ENCODE data around the gene IPCEF1. TPM values are rescaled to one million over a fixed set of nuclear protein-coding genes. Genes with fewer than 3 reads are reported as not detected.

Gene IPCEF1
- total and polyA plus RNA-seq, 5 donors from 2014 or later, result 82.4 to 160 (median 85.9) TPM

DNA sequence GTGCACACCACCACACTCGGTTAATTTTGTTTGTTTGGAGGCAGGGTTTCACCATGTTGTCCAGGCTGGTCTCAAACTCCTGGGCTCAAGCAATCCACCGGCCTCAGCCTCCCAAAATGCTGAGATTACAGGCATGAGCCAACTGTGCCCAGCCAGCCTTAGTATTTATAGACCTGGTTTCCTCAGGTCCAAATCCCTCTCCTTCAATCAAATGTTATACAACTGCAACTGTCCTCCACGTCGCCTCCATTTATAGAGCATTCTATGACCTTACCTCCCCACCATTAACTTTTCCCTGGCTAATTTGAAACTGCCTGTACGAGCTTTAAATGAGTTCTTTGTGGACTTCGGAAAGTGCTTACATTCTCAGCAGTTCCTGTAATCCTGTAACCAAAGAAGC, 39.3 kb upstream of the IPCEF1 start:
- Mint-ChIP-seq H3K4me3 (no peak overlapping the region), H3K9me3 (peaks cover 0 to 2% (median 0%) of the 10 kb centered on the region in 7 donors), H3K4me1 (peaks cover 0 to 4% (median 0%) of the 10 kb centered on the region in 4 donors), H3K36me3 (no peaks in the 10 kb centered on the region), H3K27ac (no peak overlapping the region), H3K27me3 (peaks cover 6% of the 10 kb centered on the region)
- Histone ChIP-seq H3K27me3 (ENCODE audit: control insufficient read depth, insufficient read depth, low read length) (no peaks in the 10 kb centered on the region), H3K4me1 (ENCODE audit: control insufficient read depth, insufficient read depth, low read length, poor library complexity, severe bottlenecking) (no peaks in the 10 kb centered on the region), H3K9me3 (ENCODE audit: control insufficient read depth in 2 of 2, low read length in 2 of 2) (no peaks in the 10 kb centered on the region), H3K27ac (ENCODE audit: insufficient read depth, low read length, poor library complexity, severe bottlenecking) (no peak overlapping the region), H3K36me3 (ENCODE audit: control insufficient read depth, insufficient read depth, low read length) (no peaks in the 10 kb centered on the region), H3K4me3 (ENCODE audit: low read depth, low read length) (no peak overlapping the region)
- ATAC-seq (ENCODE audit: low read depth in 2 of 2) (no peak), DNase-seq (no peak)

DNA sequence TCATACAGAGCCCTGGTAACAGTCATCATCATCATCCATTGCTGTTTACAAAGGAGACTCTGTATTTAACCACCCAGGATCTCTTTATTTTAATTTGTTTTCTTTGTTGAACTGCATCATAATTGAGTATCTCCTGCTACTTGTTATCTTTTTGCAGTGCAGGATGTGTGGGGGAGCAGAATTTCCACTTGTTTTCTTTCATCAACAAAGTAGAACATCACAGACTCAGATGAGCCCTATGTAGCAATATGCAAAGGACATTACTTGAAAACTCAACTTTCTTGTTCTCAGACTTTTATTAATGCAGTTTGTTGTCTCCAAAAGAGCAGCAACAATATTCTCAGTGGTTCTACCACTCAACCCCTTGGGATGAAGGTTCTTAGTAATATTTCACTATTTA, 38.7 kb upstream of the IPCEF1 start:
- Mint-ChIP-seq H3K4me1 (peaks cover 0 to 4% (median 0%) of the 10 kb centered on the region in 4 donors), H3K9me3 (peaks cover 0 to 2% (median 0%) of the 10 kb centered on the region in 7 donors), H3K27ac (no peak overlapping the region), H3K27me3 (peaks cover 9% of the 10 kb centered on the region), H3K36me3 (no peaks in the 10 kb centered on the region), H3K4me3 (no peak overlapping the region)
- Histone ChIP-seq H3K4me3 (ENCODE audit: low read depth, low read length) (no peak overlapping the region), H3K36me3 (ENCODE audit: control insufficient read depth, insufficient read depth, low read length) (no peaks in the 10 kb centered on the region), H3K9me3 (ENCODE audit: control insufficient read depth in 2 of 2, low read length in 2 of 2) (no peaks in the 10 kb centered on the region), H3K4me1 (ENCODE audit: control insufficient read depth, insufficient read depth, low read length, poor library complexity, severe bottlenecking) (no peaks in the 10 kb centered on the region), H3K27ac (ENCODE audit: insufficient read depth, low read length, poor library complexity, severe bottlenecking) (no peak overlapping the region), H3K27me3 (ENCODE audit: control insufficient read depth, insufficient read depth, low read length) (no peaks in the 10 kb centered on the region)
- ATAC-seq (ENCODE audit: low read depth in 2 of 2), result no peak
- no peak for DNase-seq

DNA sequence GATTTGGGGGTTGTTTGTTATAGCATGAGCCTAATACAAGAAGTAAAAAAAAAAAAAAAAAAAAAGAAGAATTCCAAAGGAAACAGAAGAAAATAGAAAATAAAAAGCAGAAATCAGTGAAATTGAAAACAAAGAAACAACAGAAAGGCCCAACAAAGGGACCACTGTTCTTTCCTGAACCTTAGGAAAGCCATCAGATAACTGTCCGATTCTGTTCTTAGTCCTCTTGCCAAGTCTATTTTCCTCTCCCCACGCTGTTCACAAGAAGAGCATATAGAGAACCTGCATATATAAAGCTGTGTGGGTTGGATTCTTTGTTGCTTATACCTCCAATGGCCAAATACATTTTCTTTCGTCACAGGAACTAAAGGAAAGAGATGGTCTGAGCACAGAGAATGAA, 38.0 kb upstream of the IPCEF1 start:
- Mint-ChIP-seq H3K27ac (no peak overlapping the region), H3K27me3 (peaks cover 11% of the 10 kb centered on the region), H3K36me3 (no peaks in the 10 kb centered on the region), H3K4me3 (no peak overlapping the region), H3K9me3 (peaks cover 0 to 2% (median under 1%) of the 10 kb centered on the region in 7 donors), H3K4me1 (peaks cover 0 to 3% (median 0%) of the 10 kb centered on the region in 4 donors)
- no peak overlapping the region for H3K27ac ChIP-seq (ENCODE audit: insufficient read depth, low read length, poor library complexity, severe bottlenecking)
- no peaks in the 10 kb centered on the region for H3K9me3 ChIP-seq (ENCODE audit: control insufficient read depth in 2 of 2, low read length in 2 of 2)
- ATAC-seq (ENCODE audit: low read depth in 2 of 2), result no peak
- DNase-seq, result no peak
- no peak overlapping the region for H3K4me3 ChIP-seq (ENCODE audit: low read depth, low read length)
- no peaks in the 10 kb centered on the region for H3K36me3 ChIP-seq (ENCODE audit: control insufficient read depth, insufficient read depth, low read length)
- H3K27me3 ChIP-seq (ENCODE audit: control insufficient read depth, insufficient read depth, low read length), result no peaks in the 10 kb centered on the region
- no peaks in the 10 kb centered on the region for H3K4me1 ChIP-seq (ENCODE audit: control insufficient read depth, insufficient read depth, low read length, poor library complexity, severe bottlenecking)

DNA sequence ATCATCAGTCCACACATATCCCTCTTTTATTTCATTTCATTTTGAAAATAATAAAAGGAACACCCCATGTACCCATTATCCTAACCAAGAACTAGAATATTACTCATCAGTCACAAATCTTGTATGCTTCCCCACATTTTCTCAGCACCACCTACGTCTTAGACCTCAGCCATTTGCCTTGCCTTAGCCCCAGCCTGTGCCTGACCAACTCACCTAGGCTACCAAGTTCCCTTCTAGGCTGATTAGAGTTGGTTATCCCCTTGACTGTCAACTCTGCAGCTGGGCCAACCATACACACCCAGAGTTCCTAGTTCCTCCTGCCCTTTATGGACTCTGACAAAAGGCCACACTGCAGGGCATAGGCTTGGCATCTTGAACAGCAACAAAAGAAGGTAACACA, 33.4 kb upstream of the IPCEF1 start:
- no peaks in the 10 kb centered on the region for H3K4me1 Mint-ChIP-seq
- H3K4me3 Mint-ChIP-seq, result no peak overlapping the region
- H3K9me3 ChIP-seq (ENCODE audit: control insufficient read depth in 2 of 2, low read length in 2 of 2), result peaks cover 0 to 3% of the 10 kb centered on the region in 2 experiments
- H3K27ac Mint-ChIP-seq, result no peak overlapping the region
- no peaks in the 10 kb centered on the region for H3K36me3 Mint-ChIP-seq
- DNase-seq (no peak), ATAC-seq (ENCODE audit: low read depth in 2 of 2) (no peak)
- peaks cover 25% of the 10 kb centered on the region for H3K27me3 Mint-ChIP-seq
- H3K36me3 ChIP-seq (ENCODE audit: control insufficient read depth, insufficient read depth, low read length), result no peaks in the 10 kb centered on the region
- no peak overlapping the region for H3K27ac ChIP-seq (ENCODE audit: insufficient read depth, low read length, poor library complexity, severe bottlenecking)
- peaks cover 5% of the 10 kb centered on the region for H3K27me3 ChIP-seq (ENCODE audit: control insufficient read depth, insufficient read depth, low read length)
- H3K4me3 ChIP-seq (ENCODE audit: low read depth, low read length), result no peak overlapping the region
- peaks cover 0 to 9% (median 4%) of the 10 kb centered on the region in 7 donors for H3K9me3 Mint-ChIP-seq
- H3K4me1 ChIP-seq (ENCODE audit: control insufficient read depth, insufficient read depth, low read length, poor library complexity, severe bottlenecking), result no peaks in the 10 kb centered on the region

DNA sequence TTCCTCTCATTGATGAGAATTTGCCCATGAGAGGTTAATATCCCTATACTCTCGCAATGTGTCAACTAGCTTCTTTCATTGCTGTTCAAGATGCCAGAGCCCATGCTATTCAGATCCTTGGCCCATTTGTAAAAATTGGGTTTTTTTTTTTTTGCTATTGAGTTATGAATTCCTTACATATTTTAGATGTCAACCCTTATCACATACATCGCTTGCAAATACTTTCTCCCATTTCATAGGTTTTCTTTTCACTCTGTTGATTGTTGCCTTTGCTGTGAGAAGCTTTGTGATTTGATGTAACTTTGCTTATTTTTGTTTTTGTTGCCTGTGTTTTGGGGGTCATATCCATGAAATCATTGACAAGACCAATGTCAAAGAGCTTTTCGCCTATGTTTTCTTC, 32.2 kb upstream of the IPCEF1 start:
- H3K27ac Mint-ChIP-seq, result no peak overlapping the region
- H3K4me3 Mint-ChIP-seq, result no peak overlapping the region
- H3K4me1 Mint-ChIP-seq, result no peaks in the 10 kb centered on the region
- Histone ChIP-seq H3K9me3 (ENCODE audit: control insufficient read depth in 2 of 2, low read length in 2 of 2) (peaks cover 0 to 3% of the 10 kb centered on the region in 2 experiments), H3K36me3 (ENCODE audit: control insufficient read depth, insufficient read depth, low read length) (no peaks in the 10 kb centered on the region), H3K4me3 (ENCODE audit: low read depth, low read length) (no peak overlapping the region), H3K27ac (ENCODE audit: insufficient read depth, low read length, poor library complexity, severe bottlenecking) (no peak overlapping the region), H3K27me3 (ENCODE audit: control insufficient read depth, insufficient read depth, low read length) (peaks cover 5% of the 10 kb centered on the region), H3K4me1 (ENCODE audit: control insufficient read depth, insufficient read depth, low read length, poor library complexity, severe bottlenecking) (no peaks in the 10 kb centered on the region)
- H3K36me3 Mint-ChIP-seq, result no peaks in the 10 kb centered on the region
- ATAC-seq (ENCODE audit: low read depth in 2 of 2), result no peak
- H3K27me3 Mint-ChIP-seq, result peaks cover 26% of the 10 kb centered on the region
- H3K9me3 Mint-ChIP-seq, result peaks cover 0 to 9% (median 4%) of the 10 kb centered on the region in 7 donors
- no peak for DNase-seq

DNA sequence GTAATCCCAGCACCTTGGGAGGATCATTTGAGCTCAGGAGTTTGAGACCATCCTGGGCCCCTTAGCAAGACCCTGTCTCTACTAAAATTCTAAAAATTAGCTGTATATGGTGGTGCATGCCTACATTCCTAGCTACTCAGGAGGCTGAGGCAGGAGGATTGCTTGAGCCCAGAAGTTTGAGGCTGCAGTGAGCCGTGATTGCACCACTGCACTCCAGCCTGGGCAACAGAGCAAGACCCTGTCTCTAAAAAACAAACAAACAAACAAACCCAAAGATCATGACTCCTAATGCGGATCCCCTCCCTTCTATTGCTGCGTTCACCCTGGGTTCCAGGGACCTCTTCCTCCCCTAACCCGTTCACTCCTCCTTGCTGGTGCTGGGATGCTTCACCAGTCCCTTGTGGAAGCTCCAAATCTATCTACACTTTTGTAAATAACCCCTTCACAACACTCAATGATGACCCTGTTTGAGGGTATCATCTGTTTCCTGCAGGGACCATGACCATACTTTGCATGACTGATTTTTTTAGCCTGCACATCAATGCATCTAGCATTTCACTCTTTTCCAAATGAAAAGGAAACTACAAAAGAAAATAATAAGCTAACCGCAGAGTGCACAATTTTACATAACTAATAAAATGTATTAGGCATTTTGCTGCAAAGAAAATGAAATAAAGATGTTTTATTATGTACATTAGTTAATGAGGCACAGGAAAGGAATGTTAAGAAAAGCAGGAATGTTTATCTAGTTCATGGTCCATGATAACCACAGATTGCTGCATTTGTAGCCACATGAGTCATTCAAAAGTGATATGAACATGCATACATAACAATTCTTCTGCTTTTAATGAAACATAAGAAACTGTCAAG, 30.5 kb upstream of the IPCEF1 start:
- peaks cover 5% of the 10 kb centered on the region for H3K27me3 ChIP-seq (ENCODE audit: control insufficient read depth, insufficient read depth, low read length)
- no peak overlapping the region for H3K27ac ChIP-seq (ENCODE audit: insufficient read depth, low read length, poor library complexity, severe bottlenecking)
- H3K4me1 Mint-ChIP-seq, result no peaks in the 10 kb centered on the region
- peak overlapping the region in 1 of 3 donors; percentile 72 for H3K27ac Mint-ChIP-seq
- no peaks in the 10 kb centered on the region for H3K36me3 ChIP-seq (ENCODE audit: control insufficient read depth, insufficient read depth, low read length)
- H3K4me1 ChIP-seq (ENCODE audit: control insufficient read depth, insufficient read depth, low read length, poor library complexity, severe bottlenecking), result no peaks in the 10 kb centered on the region
- H3K4me3 ChIP-seq (ENCODE audit: low read depth, low read length), result no peak overlapping the region
- H3K9me3 Mint-ChIP-seq, result peaks cover 0 to 9% (median 4%) of the 10 kb centered on the region in 7 donors
- no peaks in the 10 kb centered on the region for H3K36me3 Mint-ChIP-seq
- peaks cover 28% of the 10 kb centered on the region for H3K27me3 Mint-ChIP-seq
- DNase-seq (no peak), ATAC-seq (ENCODE audit: low read depth in 2 of 2) (no peak)
- peaks cover 0 to 3% of the 10 kb centered on the region in 2 experiments for H3K9me3 ChIP-seq (ENCODE audit: control insufficient read depth in 2 of 2, low read length in 2 of 2)
- no peak overlapping the region for H3K4me3 Mint-ChIP-seq

DNA sequence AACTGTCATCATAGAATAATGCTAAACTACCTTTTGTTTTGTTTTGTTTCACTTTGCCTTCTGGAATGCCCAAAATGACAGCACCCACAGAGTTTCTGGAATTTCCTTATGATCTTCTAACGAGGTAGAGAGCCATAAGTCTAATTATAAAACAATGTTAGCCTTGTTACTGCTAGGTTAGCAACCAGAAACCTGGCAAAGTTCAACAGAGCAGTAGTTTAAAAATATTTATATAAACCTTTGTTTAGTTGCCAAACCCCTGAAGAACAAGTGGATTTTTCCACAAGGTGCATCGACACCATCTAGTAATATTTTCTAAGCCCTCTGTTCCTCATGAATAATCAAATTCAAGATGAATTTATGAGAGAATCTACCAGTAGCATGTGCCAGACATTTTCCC, 27.6 kb upstream of the IPCEF1 start:
- peaks cover 16% of the 10 kb centered on the region for H3K27me3 Mint-ChIP-seq
- Histone ChIP-seq H3K27ac (ENCODE audit: insufficient read depth, low read length, poor library complexity, severe bottlenecking) (no peak overlapping the region), H3K4me1 (ENCODE audit: control insufficient read depth, insufficient read depth, low read length, poor library complexity, severe bottlenecking) (no peaks in the 10 kb centered on the region), H3K9me3 (ENCODE audit: control insufficient read depth in 2 of 2, low read length in 2 of 2) (peaks cover 0 to under 1% of the 10 kb centered on the region in 2 experiments), H3K27me3 (ENCODE audit: control insufficient read depth, insufficient read depth, low read length) (peaks cover 2% of the 10 kb centered on the region), H3K36me3 (ENCODE audit: control insufficient read depth, insufficient read depth, low read length) (no peaks in the 10 kb centered on the region), H3K4me3 (ENCODE audit: low read depth, low read length) (no peak overlapping the region)
- peaks cover 0 to 8% (median 1%) of the 10 kb centered on the region in 7 donors for H3K9me3 Mint-ChIP-seq
- H3K36me3 Mint-ChIP-seq, result no peaks in the 10 kb centered on the region
- H3K4me3 Mint-ChIP-seq, result no peak overlapping the region
- H3K4me1 Mint-ChIP-seq, result no peaks in the 10 kb centered on the region
- H3K27ac Mint-ChIP-seq, result no peak overlapping the region
- DNase-seq (no peak), ATAC-seq (ENCODE audit: low read depth in 2 of 2) (no peak)

DNA sequence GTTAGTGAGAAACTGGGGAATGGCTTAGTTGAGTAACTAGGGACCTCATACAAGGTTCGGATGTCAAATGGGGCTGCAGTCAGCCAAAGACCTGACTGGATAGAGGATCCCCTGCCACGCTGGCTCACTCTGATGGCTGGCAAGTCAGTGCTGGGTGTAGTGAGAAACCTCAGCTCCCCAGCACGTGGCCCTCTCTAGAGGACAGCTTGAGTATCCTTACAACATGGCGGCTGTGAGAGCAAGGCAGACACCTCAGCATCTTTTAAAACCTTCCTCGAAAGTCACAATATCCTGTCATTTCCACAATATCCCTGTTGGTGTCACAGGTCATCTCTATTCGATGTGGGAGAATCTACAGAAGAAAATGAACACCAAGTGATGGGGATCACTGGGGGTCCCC, 26.7 kb upstream of the IPCEF1 start:
- Mint-ChIP-seq H3K27me3 (peaks cover 15% of the 10 kb centered on the region), H3K36me3 (no peaks in the 10 kb centered on the region), H3K27ac (no peak overlapping the region), H3K9me3 (peaks cover 0 to 3% (median 0%) of the 10 kb centered on the region in 7 donors), H3K4me1 (no peaks in the 10 kb centered on the region), H3K4me3 (no peak overlapping the region)
- H3K27ac ChIP-seq (ENCODE audit: insufficient read depth, low read length, poor library complexity, severe bottlenecking), result no peak overlapping the region
- no peaks in the 10 kb centered on the region for H3K36me3 ChIP-seq (ENCODE audit: control insufficient read depth, insufficient read depth, low read length)
- H3K9me3 ChIP-seq (ENCODE audit: control insufficient read depth in 2 of 2, low read length in 2 of 2), result no peaks in the 10 kb centered on the region
- H3K4me3 ChIP-seq (ENCODE audit: low read depth, low read length), result no peak overlapping the region
- DNase-seq, result no peak
- ATAC-seq (ENCODE audit: low read depth in 2 of 2), result no peak
- no peaks in the 10 kb centered on the region for H3K4me1 ChIP-seq (ENCODE audit: control insufficient read depth, insufficient read depth, low read length, poor library complexity, severe bottlenecking)
- H3K27me3 ChIP-seq (ENCODE audit: control insufficient read depth, insufficient read depth, low read length), result no peaks in the 10 kb centered on the region

All from CD4-positive, CD25-positive, alpha-beta regulatory T cell (primary cell).